ENCODE results near the gene LUZP1. TPM values are rescaled to one million over a fixed set of nuclear protein-coding genes. Genes with fewer than 3 reads are reported as not detected.
"Not testable (repeated sequence)": the region's sequence is repeated elsewhere in the genome, so short reads cannot be mapped to it uniquely, and the experiment has no call there.

Gene LUZP1
- total RNA-seq, result 10 to 100 TPM; 11.9 to 16.3 TPM

- H3K4me1 Mint-ChIP-seq (ENCODE audit: low read depth), result peaks cover 37% of the 10 kb centered on the region
- peak; percentile 86 to 90 for DNase-seq
- no peaks in the 10 kb centered on the region for H3K27me3 Mint-ChIP-seq (ENCODE audit: low read depth)
- H3K27ac Mint-ChIP-seq, result peak within 1 kb of the TSS; percentile 88
- peaks cover 1 to 3% of the 10 kb centered on the region in 2 donors for H3K36me3 Mint-ChIP-seq (ENCODE audit: insufficient read depth in 2 of 2)
- peak within 1 kb of the TSS; percentile 96 to 97 for H3K4me3 Mint-ChIP-seq
- ATAC-seq (replicated peaks in 1 of 2), result peak; percentile 89 to 90
- no peaks in the 10 kb centered on the region for H3K9me3 Mint-ChIP-seq
Observed at GRCh38 chr1:23168445-23169194, at the start of gene LUZP1. Gene LUZP1 (minus strand): TSS chr1:23168856.

GRCh38 chr1:23217421-23218115 lies 48.9 kb upstream of the LUZP1 start, which contains the start of gene HTR1D:
Gene HTR1D (minus strand): TSS chr1:23217502. CDS start chr1:23194219, 23,283 bp downstream.
- Mint-ChIP-seq H3K9me3 (no peaks in the 10 kb centered on the region), H3K4me1 (ENCODE audit: low read depth) (no peaks in the 10 kb centered on the region), H3K4me3 (peak within 1 kb of the TSS; percentile 64 to 66), H3K27ac (no peak within 1 kb of the TSS), H3K36me3 (ENCODE audit: insufficient read depth in 2 of 2) (no peaks in the 10 kb centered on the region), H3K27me3 (ENCODE audit: low read depth) (peaks cover 65% of the 10 kb centered on the region)
- DNase-seq (peak in 1 of 2 donors; percentile 4), ATAC-seq (replicated peaks in 1 of 2) (peak in 1 of 2 donors; percentile 19)

GRCh38 chr1:23216771-23217420 lies 48.2 kb upstream of the LUZP1 start:
- H3K9me3 Mint-ChIP-seq, result no peaks in the 10 kb centered on the region
- H3K36me3 Mint-ChIP-seq (ENCODE audit: insufficient read depth in 2 of 2), result no peaks in the 10 kb centered on the region
- H3K27ac Mint-ChIP-seq, result no peak overlapping the region
- peak; percentile 73 for ATAC-seq (replicated peaks in 1 of 2)
- H3K4me1 Mint-ChIP-seq (ENCODE audit: low read depth), result no peaks in the 10 kb centered on the region
- peaks cover 72% of the 10 kb centered on the region for H3K27me3 Mint-ChIP-seq (ENCODE audit: low read depth)
- H3K4me3 Mint-ChIP-seq, result peak overlapping the region; percentile 26 to 64
- peak; percentile 46 to 49 for DNase-seq

- Mint-ChIP-seq H3K9me3 (no peaks in the 10 kb centered on the region), H3K4me3 (peak overlapping the region in 1 of 2 donors; percentile 31), H3K27ac (no peak overlapping the region), H3K27me3 (ENCODE audit: low read depth) (peaks cover 72% of the 10 kb centered on the region), H3K4me1 (ENCODE audit: low read depth) (no peaks in the 10 kb centered on the region), H3K36me3 (ENCODE audit: insufficient read depth in 2 of 2) (no peaks in the 10 kb centered on the region)
- ATAC-seq (replicated peaks in 1 of 2), result no peak
- no peak for DNase-seq
Observed at GRCh38 chr1:23215751-23216449, 47.2 kb upstream of the LUZP1 start.

- no peak overlapping the region for H3K4me3 Mint-ChIP-seq
- H3K27ac Mint-ChIP-seq, result no peak overlapping the region
- DNase-seq (no peak), ATAC-seq (replicated peaks in 1 of 2) (no peak)
- no peaks in the 10 kb centered on the region for H3K4me1 Mint-ChIP-seq (ENCODE audit: low read depth)
- no peaks in the 10 kb centered on the region for H3K36me3 Mint-ChIP-seq (ENCODE audit: insufficient read depth in 2 of 2)
- peaks cover 71% of the 10 kb centered on the region for H3K27me3 Mint-ChIP-seq (ENCODE audit: low read depth)
- H3K9me3 Mint-ChIP-seq, result no peaks in the 10 kb centered on the region
Observed at GRCh38 chr1:23215291-23215690, 46.6 kb upstream of the LUZP1 start.

- H3K27ac Mint-ChIP-seq, result no peak overlapping the region
- DNase-seq, result no peak
- H3K27me3 Mint-ChIP-seq (ENCODE audit: low read depth), result peaks cover 68% of the 10 kb centered on the region
- ATAC-seq (replicated peaks in 1 of 2), result no peak
- no peaks in the 10 kb centered on the region for H3K4me1 Mint-ChIP-seq (ENCODE audit: low read depth)
- no peaks in the 10 kb centered on the region for H3K36me3 Mint-ChIP-seq (ENCODE audit: insufficient read depth in 2 of 2)
- H3K9me3 Mint-ChIP-seq, result no peaks in the 10 kb centered on the region
- no peak overlapping the region for H3K4me3 Mint-ChIP-seq
Observed at GRCh38 chr1:23214640-23215039, 46.0 kb upstream of the LUZP1 start.

GRCh38 chr1:23211955-23212354 lies 43.3 kb upstream of the LUZP1 start:
- no peak overlapping the region for H3K4me3 Mint-ChIP-seq
- ATAC-seq (replicated peaks in 1 of 2), result no peak
- H3K36me3 Mint-ChIP-seq (ENCODE audit: insufficient read depth in 2 of 2), result no peaks in the 10 kb centered on the region
- no peak overlapping the region for H3K27ac Mint-ChIP-seq
- DNase-seq, result no peak
- no peaks in the 10 kb centered on the region for H3K9me3 Mint-ChIP-seq
- H3K27me3 Mint-ChIP-seq (ENCODE audit: low read depth), result peaks cover 48% of the 10 kb centered on the region
- H3K4me1 Mint-ChIP-seq (ENCODE audit: low read depth), result no peaks in the 10 kb centered on the region

GRCh38 chr1:23210963-23211362 lies 42.3 kb upstream of the LUZP1 start:
- Mint-ChIP-seq H3K9me3 (no peaks in the 10 kb centered on the region), H3K27me3 (ENCODE audit: low read depth) (peaks cover 48% of the 10 kb centered on the region), H3K36me3 (ENCODE audit: insufficient read depth in 2 of 2) (no peaks in the 10 kb centered on the region), H3K4me1 (ENCODE audit: low read depth) (no peaks in the 10 kb centered on the region), H3K27ac (no peak overlapping the region), H3K4me3 (no peak overlapping the region)
- DNase-seq (no peak), ATAC-seq (replicated peaks in 1 of 2) (no peak)

GRCh38 chr1:23210351-23210785 lies 41.7 kb upstream of the LUZP1 start:
- Mint-ChIP-seq H3K36me3 (ENCODE audit: insufficient read depth in 2 of 2) (no peaks in the 10 kb centered on the region), H3K4me1 (ENCODE audit: low read depth) (no peaks in the 10 kb centered on the region), H3K9me3 (no peaks in the 10 kb centered on the region), H3K27ac (no peak overlapping the region), H3K4me3 (no peak overlapping the region), H3K27me3 (ENCODE audit: low read depth) (peaks cover 48% of the 10 kb centered on the region)
- no peak for DNase-seq
- no peak for ATAC-seq (replicated peaks in 1 of 2)

GRCh38 chr1:23209770-23210169 lies 41.1 kb upstream of the LUZP1 start:
- DNase-seq (no peak), ATAC-seq (replicated peaks in 1 of 2) (no peak)
- Mint-ChIP-seq H3K27me3 (ENCODE audit: low read depth) (peaks cover 42% of the 10 kb centered on the region), H3K4me1 (ENCODE audit: low read depth) (no peaks in the 10 kb centered on the region), H3K9me3 (no peaks in the 10 kb centered on the region), H3K36me3 (ENCODE audit: insufficient read depth in 2 of 2) (no peaks in the 10 kb centered on the region), H3K27ac (no peak overlapping the region), H3K4me3 (no peak overlapping the region)

GRCh38 chr1:23208527-23208926 lies 39.9 kb upstream of the LUZP1 start:
- H3K4me3 Mint-ChIP-seq, result no peak overlapping the region
- H3K27ac Mint-ChIP-seq, result no peak overlapping the region
- H3K27me3 Mint-ChIP-seq (ENCODE audit: low read depth), result peaks cover 31% of the 10 kb centered on the region
- no peaks in the 10 kb centered on the region for H3K36me3 Mint-ChIP-seq (ENCODE audit: insufficient read depth in 2 of 2)
- no peak for DNase-seq
- no peak for ATAC-seq (replicated peaks in 1 of 2)
- H3K4me1 Mint-ChIP-seq (ENCODE audit: low read depth), result no peaks in the 10 kb centered on the region
- H3K9me3 Mint-ChIP-seq, result no peaks in the 10 kb centered on the region

GRCh38 chr1:23207733-23208132 lies 39.1 kb upstream of the LUZP1 start:
- peaks cover 28% of the 10 kb centered on the region for H3K27me3 Mint-ChIP-seq (ENCODE audit: low read depth)
- H3K36me3 Mint-ChIP-seq (ENCODE audit: insufficient read depth in 2 of 2); H3K4me1 Mint-ChIP-seq (ENCODE audit: low read depth); H3K27ac Mint-ChIP-seq; DNase-seq; H3K4me3 Mint-ChIP-seq; ATAC-seq (replicated peaks in 1 of 2); H3K9me3 Mint-ChIP-seq: not testable (repeated sequence)
